ENCODE data around the gene ASPG.
A peak's percentile ranks its signal among the peaks of the same experiment; 100 is the strongest.

ASPG gene

DNA sequence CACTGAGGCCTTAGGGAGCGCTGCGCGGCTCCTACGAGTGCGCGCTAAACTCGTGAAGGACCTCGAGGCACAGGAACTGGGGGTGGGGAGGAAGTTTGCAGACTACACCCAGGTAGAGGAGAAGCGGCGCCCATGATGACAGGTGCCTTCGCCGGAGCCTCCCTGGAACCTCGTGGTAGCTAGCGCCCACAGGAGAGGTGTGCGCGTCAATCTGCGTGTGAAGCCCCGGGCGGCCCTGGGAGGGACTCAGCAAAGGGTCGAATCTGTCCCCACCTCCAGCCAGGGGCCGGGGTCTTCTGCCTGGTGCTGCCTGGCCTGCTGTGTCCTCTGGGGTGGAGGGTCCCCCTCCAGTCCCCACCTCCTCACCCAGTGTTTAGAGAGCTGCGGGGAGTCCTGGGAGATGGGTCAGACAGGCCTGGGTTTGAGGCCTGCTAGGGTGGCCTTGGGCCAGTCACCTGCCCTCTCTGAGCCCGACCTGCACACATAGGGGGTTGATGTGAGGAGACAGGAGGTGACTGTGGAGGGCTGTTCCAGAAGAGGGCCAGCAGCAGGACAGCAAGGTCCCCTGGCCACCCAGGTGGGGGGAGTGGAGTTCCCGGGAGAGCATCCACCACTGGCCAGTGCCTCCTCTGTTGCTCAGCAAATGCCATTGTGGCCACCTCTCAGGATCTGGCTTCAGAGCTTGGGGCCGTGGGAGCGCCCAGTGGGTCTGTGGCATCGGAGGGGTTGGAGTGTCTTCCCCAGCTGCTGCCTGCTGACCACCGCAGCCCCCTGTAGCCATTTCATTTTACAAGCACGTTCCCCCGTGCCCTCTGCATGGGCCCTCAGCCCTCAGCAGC lies 32.7 kb downstream of the ASPG start:
- no peak for DNase-seq

DNA sequence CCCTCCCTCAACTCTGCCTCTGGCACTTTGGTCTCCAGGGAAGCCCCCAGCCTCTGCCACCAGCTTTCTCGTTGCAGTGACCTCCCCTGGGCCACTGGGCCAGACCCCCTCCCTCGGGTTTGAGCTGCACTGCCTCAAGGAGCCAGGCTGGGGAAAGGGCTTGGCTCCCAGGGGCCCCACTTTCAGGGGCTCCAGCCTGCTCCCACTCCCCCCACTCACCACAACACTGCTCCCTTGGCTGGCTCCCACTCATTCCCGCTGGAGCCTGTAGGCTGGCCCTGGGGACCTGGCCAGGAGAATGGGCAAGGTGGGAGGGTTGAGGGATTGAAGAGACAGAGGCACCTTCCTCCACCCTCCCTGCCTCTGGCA lies 33.6 kb downstream of the ASPG start:
- DNase-seq, result no peak

DNA sequence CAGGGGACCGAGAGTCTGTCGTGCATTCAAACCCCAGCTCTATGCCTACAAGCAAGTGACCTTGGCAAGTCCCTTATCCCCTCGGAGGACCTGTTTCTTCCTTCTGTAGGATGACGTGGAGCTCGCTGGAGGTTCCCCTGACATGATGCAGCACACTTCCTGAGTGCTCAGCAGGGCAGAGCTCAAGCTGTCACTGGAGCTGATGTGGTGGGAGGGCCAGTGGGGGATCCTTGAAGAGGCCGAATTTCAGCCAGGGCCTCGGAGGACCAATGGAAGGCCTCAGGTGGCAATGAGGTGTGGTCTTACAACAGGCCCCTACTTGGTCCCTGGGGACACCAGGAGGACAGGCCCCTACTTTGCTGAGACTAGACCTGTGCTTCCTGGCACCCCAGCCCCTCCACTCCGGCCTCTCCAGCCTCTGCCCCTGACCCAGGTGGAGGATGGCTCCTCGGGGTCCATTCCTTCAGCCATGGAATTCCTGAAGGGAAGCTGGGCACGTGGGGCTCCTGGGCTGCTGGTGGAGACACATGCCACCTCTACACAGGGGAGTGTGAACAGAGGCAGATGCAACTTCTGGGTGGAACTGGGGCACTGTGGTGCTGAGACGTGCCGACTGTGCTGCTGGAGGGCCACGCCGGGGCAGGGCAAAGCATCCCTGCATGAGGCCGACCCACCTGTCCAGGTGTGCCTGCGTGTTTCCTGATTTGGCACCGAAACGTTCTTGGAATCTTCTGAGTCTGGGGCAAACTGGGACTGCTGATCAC lies 34.2 kb downstream of the ASPG start:
- no peak for DNase-seq

DNA sequence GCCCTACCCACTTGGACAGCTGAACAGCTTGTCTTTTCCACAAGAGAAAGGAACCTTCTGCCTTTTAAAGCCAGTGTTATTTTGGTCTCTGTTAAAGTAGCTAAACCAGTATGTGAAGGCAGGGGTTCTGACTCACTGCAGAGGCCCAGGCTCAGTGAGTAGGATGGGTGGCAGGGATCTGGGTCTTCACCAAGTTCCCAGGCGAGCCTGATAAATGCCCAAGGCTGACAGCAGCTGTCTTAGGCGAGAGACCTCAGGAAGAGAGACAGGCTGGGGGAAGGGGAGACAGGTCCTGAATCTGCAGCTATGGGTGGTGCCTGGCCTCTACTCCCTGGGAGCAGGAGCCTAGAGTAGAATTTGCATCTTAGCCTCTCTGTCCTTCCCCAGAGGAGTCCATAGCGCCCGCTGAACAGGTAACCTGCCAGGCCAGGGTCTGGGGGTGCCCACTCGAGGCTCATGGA lies 34.8 kb downstream of the ASPG start:
- no peak for DNase-seq

DNA sequence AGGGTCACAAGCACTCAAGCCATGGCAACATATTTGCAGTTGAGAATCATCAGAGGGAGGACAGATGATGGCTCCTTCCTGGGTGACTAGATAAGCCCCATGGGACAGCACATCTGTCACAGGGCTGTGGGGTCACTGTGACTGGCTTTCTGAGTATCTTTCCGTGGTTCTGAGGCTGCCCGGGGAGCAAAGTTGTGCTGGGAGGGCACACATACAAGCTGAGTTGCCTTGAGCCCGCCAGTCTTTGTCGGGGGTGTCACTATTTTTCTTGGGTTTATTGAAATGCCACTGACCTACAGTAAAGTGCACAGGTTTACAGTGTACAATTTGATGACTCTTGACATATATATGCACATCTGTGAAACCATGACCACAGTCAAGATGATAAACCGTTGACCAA lies 35.6 kb downstream of the ASPG start:
- no peak for DNase-seq

DNA sequence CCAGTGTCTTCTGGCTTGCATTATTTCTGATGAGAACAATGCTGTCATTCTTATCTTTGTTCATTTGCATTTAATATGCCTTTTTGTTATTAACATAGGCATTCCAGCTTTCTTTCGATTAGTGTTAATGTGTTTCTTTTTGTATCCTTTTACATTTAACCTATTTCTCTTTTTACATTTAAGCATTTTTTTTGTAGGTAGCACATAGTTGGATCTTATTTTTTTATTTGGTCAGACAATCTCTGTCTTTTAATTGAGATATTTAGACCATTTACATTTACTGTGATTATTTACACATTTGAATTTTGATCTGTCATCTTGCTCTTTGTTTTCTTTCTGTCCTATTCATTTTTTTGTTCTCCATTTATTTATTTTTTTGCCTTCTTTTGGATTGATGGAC lies 38.4 kb downstream of the ASPG start:
- DNase-seq, result no peak

DNA sequence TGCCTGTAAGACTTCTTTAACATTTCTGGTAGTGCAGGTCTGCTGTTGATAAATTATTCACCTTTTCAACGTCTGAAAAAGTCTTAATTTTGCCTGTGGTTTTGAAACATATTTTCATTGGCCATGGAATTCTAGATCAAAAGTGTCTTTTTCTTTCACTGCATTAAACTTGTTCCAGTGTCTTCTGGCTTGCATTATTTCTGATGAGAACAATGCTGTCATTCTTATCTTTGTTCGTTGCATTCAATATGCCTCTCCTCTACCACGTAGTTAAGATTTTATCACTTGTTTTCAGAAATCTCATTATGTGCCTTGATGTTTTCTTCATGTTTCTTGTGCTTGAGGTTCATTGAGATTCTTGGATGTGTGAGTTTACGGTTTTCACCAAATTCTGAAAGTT lies 39.5 kb downstream of the ASPG start:
- DNase-seq, result no peak

DNA sequence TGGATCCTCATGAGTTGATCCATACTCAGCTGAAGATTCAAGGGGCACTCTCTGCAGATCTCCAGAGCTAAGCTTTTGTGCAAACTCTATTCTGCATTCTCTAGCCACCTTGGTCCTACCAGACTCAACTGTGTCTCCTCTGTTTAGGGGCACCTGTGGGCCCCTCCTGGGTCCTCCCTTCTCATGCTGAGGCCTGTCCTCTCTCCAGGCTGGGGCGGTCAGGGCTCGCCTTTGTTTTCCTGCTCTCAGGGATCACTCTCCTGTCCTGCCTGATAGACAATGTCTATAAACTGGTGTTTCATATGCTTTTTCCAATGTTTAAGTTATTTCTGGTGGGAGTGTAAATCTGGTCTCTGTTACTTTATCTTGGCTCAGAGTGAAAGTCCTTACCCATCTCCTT lies 41.3 kb downstream of the ASPG start:
- DNase-seq, result no peak

DNA sequence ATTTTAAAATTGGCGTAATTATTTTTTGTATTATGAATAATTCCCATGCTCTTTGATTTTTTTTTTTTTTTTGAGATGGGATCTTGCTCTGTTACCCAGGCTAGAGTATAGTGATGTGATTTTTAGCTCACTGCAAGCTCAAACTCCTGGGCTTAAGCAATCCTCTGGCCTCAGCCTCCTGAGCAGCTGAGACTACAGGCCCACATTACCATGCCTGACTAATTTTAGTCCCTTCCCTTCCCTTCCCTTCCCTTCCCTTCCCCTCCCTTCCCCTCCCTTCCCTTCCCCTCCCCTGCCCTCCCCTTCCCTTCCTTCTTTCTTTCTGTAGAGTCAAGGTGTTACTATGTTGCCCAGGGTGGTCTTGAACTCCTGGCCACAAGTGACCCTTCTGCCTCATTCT lies 43.5 kb downstream of the ASPG start:
- no peak for DNase-seq

DNA sequence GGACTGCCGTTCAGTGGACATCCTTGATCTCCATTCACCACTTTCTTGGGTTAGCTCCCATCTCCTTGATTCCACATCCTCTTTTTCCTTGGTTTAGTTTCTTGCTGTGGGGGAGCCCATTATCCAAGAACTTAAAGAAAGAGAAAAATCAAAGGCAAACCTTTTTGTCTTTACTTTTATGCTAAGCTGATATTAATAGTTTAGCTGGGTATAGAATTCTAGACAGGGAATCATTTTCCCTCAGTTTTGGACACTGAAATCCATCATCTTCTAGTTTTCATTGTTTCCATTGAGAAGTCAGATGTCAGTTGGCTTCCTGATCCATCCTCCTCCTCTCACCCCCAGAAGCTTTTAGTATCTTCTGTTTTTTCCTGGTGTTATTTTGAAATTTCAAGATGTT lies 44.1 kb downstream of the ASPG start:
- no peak for DNase-seq

DNA sequence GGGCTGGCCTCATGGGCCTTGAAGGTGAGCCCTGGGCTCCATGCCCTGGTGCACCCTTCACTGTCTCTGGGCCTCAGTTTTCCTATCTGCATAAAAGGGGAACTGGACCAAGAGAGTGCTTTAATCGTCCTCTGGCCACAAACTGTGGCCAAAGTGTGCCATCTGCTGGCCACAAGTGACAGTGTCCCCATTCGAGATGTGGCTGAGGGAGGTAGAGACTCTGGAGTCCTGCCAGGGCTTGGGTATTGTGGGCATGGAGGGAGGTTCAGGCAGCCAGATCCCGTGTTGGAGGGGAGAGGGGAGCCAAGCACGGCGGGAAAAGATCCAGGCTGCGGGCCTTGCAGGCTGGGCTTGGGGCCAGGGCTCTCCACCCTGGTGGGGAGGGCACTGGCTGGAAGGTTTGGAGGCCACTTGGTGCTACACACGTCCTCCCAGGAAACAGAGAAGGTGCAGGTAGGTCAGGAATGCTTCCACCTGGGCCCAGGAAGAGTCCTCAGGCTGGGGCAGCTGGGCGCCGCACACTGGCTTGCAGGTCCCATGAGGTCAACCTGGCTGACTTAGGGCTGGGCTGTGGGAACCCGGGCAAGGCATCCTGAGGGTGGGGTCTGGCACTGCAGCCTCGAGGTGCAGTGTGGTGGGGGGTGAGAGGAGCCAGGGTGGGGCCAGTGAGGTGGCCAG lies 45.6 kb downstream of the ASPG start:
- DNase-seq, result peak; percentile 77

DNA sequence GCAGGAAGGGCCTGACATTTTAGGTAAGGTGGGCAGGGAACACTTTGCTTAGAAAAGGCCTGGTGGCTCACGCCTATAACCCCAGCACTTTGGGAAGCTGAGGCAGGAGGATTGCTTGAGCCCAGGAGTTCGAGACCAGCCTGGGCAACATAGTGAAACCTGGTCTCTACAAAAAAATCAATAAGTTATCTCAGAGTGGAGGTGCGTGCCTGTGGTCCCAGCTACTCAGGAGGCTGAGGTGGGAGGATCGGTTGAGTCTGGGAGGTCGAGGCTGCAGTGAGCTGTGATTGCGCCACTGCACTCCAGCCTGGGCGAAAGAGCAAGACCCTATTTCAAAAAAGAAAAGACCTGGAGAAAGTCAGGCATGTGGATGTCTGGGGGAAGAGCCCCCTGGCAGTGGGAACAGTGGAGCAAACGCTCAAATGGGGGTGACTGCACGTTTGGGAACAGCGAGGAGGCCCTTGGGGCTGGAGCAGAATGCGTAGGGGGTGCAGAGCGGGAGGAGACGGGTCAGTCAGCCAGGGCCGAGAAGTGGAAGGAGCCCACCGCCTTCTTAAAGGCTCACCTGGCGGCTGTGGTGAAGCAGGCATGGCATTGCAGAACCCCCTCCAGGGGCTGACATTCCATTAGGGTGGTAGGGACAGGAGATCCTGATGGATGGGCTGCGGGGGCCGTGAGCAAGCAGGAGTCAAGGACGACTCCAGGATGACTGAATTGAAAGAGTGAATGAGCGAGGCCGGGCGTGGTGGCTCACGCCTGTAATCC lies 46.6 kb downstream of the ASPG start:
- no peak for DNase-seq

DNA sequence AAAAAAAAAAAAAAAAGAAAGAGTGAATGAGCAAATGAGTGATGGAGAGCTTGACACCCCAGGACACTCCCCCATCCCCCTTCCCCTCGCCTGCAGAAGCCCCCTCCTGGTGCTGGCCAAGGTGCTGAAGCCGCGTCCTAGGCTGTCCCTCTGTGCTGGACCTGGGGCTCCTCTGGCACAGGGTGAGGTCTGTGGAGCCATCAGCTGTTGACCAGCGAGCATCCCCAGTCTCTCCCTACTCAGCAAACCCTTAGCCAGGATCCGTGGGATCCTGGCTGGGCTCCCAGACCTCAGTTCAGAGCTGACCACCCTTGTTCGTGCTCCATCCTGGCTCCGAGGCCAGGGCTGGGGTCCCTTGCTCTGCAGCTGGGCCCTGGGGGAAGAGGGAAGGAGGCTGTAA lies 47.5 kb downstream of the ASPG start:
- no peak for DNase-seq

DNA sequence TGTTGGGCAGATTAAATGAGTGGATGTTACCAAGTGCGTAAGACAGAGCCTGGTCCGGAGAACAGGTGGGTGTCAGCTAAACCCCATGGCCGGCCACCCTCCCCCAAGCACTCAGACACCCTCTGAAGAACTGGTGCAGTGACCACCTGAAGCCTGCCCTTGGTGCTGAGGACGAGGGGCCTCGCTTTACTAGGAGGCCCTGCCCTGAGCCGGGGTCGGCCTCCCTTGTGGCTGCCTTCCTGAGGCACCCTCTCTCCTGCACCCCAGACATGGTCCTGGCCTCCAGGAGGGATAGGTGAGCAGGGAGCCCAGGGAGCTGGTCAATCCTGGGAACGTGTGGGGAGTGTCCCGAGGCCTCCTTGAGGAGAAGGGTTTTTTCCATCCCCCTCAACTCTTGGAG lies 48.0 kb downstream of the ASPG start:
- no peak for DNase-seq

DNA sequence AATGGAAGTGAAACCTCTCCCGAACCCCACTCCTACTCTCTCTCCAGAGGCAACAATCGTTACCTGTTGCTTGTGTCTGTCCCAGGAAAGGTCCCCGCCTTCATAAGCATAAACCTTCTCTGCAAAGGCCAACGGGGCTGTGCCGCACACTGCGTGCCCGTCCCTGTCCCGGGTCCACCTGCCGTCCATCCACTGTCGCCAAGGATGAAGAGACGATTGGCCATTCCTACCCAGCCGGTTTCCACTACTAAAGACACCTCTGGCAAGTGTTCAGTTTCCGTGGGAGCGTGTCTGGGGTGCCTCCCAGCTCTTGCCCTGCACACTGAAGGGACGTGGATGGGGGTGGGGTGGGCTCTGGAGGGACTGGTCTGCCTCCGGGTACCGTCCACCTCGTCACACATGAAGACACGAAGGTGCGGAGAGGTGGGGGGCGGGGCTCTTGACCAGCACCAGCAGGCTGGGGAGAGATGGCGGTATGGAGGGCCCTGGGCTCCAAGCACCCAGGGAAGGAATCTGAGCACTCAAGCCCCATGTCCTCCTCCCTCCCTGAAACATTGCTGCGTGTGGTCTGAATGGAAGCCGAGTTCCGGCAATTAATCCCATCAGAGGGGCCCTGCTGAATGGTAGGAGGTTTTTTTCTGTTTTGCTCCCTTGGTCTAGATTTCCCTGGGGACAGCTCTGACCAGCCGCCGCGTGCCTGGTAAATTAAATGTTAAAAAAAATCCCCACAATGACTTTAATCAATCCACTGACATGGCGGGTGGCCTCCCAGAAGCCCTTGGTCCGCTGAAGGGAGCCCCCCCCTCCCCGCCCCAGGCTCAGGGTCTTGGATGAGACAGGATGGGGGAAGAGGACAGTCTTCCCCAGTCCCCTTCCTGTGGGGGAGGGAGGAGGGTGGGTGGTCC lies 48.8 kb downstream of the ASPG start:
- peak; percentile 51 for DNase-seq

DNA sequence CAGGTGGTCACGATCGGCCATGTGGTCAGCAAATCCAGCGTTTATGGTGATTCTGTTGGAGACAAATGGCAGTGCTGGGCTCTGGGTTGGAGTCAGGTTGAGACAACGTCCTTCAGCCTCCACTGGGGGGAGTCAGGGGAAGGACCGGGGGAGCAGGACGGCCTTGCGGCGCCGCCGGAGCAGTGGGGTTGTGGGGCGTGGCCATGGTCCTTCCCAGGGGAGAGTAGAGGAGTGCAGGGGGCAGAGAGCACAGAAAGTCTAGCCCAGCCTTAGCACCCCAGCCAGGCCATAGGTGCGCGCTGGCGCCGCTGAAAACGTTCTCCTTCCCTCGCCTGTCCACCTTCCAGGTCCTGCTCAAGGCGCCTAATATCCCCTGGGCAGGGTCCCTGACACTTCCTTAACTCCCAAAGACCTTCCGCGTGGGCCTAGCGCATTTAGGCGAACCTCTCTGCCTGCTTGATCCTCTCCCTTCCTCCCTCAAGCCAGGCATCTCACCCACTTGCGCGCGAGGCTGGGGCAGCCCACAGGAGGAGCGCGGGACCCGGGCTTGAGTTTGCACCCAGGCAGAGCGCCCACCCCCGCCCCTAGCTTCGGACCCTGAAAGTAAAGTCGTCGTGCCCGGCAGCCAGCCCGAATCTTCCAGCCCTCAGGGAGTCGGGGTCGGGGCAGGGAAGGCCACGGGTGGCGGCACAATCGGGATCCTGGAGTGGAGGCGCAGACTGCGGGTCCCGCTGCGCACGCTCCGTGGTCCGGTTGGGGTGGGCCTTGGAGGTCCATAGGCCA lies 49.8 kb downstream of the ASPG start:
- DNase-seq, result peak; percentile 55

DNA sequence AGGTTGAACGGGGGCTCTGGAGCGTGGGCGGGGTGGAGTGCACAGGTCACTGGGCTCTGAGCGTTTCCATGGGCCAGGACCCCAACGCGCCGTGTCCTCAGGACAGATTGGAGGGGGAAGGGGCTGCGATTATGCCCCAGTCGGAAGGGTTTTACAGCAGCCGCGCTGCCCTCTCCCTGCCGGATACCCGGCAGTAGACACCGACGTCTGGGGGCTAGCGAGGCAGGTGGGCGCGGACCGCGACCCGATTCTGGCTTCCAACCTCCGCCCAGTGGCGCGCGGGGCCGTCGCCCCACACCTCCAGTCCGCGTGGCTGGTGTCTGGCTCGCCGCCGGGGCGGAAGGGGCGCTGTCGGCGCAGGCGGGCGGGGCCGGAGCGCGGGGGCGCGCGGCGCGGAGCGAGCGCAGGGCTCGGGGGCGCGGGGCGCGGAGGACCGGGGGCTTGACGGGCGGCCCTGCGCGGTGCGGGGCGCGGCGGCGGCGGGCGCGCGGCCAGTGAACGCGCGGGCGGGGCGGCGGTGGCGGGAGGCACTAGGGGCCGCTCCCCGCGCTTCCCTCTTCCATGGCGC lies 50.5 kb downstream of the ASPG start:
- DNase-seq, result no peak

DNA sequence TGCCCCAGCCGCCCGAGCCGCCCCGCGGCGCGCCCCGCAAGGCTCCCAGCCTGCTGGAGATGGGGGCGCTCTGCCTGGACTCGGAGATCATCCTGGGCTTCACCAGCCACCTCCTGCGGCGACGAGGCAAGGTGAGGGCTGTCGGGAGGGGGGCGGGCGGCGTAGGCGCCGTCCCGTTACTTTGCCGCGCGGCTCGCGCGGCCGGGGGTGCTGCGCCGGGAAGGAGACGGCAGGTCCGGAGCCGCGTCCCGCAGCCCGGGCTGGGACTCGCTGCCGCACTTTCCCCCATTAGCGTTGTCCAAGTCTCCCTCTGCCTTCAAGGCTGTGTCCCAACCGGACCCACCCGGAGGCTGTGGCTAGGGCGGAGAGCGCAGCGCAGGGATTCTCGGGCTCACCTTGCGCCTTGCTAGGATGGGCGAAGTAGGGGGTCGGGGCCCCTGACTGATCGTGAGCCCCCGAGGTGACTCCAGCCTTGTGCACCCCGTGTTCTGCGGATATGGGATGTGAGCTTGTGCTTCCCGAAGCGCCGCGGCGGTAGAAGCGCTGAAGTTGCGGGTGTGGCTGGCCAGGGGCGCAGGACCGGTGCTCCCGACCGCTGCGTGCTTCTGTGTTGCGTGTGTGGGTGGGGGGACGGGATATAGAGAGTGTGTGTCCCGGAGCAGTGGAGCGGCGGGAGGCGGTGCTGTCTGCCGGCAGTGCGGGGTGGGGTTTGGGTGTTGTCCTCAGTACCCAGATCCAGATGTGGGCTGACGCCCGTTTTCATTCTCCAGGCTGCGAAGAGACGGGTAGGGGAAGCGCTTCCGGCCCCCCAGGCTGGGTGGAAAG lies 51.2 kb downstream of the ASPG start:
- no peak for DNase-seq

DNA sequence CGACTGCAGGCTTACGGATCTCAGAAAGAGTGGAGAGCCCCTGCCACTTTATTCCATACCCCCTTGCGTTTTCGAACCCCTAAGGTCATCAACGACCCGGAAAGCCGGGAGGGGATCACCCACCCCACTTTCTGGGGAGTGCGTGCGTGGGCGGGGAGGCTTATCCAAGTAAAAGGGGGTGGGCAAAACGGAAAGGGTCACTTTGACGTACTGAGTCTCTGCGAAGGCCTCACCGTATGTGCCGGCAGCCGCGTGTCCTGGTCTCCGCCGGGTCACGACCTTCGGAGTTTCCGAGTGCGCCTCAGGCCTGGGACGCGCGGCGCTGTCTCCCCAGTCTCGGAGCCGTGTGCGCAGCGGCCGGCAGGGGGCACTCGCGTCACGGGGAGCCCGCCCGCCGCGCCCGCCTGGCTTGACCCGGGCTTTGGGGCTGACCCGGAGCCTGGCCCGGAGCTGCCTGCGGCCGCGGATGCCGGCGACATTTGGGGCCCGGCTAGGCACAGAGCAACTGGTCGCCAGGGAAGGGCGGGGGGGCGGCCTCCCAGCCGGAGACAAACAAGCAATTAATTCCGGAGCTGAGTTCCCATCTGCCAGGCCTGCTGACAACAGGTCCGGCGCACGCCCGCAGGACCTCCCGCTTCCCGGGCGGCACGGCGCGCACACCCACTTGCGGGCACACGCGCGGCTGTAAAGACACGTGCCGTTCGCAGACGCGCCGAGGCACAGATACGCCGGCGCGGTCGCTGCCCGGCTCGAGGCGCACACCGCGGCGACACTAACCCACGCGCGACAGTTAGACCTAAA lies 52.0 kb downstream of the ASPG start:
- peak; percentile 78 for DNase-seq
